C4-2B (cell line): Measurements from ENCODE around the gene TDP2.

Experiments used
- CTCF ChIP-seq: fragments of 450-650 bp; conservative IDR thresholded peaks from 2 replicates; pipeline ENCODE4 v1.5.1; 2017; ENCODE audit warnings: mild to moderate bottlenecking
- ZFX ChIP-seq: fragments of 450-650 bp; IDR thresholded peaks from 2 replicates; pipeline ENCODE4 v1.6.1; 2017

GRCh38 chr6:24696097-24696496, 29.4 kb upstream of the TDP2 start:
- TF ChIP-seq CTCF, result no peak; the same call in 1 of the 2 replicates
- no peak for TF ChIP-seq ZFX
